GM12874 (cell line): Measurements from ENCODE around the gene SENP1.

Source experiments
- TF ChIP-seq, protein P1 (sequence below): IDR thresholded peaks from 2 replicates; pipeline ENCODE4 v1.5.1; 2011; ENCODE audit warnings: low read depth, mild to moderate bottlenecking, control low read depth, low read length, moderate library complexity; ENCODE audit not compliant: insufficient read depth

The SENP1 gene

DNA sequence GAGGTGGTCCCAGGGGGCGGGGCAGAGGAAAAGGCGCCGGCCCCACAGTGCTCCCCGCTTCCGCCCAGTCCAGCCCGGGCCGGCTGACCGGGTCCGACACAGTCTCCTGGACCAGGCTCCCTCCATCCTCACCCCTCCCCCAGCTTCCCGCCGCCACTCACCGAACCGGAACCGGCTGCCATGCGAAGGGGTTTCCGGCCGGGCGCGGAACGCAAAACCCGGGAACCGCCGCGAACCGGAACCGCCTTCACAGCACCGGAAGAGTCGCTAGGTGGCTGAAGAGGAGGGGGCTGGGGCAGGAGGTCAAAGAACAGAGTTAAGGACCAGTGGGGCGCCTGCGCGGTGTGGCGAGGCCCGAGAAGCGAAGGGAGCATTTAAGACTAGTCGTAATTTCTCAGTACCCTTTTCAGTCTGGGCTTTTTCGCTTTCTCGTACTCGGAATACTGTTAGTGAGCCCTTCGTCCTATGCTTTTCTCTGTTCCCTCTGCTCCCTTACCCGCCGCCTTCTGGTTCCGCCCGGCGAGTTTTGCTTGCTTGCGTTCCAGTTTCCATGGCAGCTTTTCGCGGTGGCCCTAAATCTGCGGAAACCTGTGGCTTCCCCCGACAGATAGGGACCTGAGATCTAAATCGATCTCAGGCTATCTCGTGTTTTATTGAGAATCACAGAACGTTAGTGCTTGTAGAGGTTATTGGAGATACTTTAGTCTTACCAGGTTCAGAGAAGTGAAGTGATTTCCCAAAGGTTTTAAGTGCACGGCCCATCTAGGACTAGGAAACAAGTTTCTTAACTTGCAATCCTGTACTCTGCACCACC lies at the start of gene SENP1:
SENP1 (minus strand) TSS at position 213 of the 814 bp plus-strand sequence. CDS start 4,607 bp downstream, outside the sequence.
- TF ChIP-seq, protein P1, sequence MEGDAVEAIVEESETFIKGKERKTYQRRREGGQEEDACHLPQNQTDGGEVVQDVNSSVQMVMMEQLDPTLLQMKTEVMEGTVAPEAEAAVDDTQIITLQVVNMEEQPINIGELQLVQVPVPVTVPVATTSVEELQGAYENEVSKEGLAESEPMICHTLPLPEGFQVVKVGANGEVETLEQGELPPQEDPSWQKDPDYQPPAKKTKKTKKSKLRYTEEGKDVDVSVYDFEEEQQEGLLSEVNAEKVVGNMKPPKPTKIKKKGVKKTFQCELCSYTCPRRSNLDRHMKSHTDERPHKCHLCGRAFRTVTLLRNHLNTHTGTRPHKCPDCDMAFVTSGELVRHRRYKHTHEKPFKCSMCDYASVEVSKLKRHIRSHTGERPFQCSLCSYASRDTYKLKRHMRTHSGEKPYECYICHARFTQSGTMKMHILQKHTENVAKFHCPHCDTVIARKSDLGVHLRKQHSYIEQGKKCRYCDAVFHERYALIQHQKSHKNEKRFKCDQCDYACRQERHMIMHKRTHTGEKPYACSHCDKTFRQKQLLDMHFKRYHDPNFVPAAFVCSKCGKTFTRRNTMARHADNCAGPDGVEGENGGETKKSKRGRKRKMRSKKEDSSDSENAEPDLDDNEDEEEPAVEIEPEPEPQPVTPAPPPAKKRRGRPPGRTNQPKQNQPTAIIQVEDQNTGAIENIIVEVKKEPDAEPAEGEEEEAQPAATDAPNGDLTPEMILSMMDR: no peak

DNA sequence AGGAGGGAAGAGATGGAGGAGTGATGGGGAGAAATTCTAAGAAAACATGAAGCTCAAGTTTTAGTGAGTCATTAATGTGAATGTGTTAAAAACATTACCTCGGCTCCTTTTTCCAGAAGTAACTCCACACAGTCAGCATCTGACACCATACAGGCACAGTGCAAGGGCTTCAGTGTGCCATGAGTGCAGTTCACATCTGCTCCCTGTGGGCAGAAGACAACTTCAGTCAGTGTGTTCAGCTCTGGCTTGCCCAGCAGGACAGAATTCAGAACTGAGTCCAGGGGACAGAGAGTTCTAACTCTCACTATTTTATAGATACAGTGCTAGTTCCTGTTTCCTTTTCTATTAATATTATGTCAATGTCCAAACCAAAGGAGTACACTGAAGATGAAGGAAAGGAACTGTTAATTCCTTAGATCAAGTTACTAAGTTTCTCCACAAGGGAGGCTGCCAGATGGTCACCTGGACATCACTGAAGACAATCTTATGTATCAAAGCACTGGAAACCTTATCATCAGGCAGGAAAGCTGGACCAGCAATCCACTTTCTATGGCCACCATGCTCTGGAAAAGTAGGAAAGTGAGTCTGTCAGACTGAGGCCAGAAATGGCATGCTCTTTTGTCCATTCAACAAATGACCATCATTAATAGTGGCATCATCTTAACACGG lies 45.4 kb upstream of the SENP1 start:
- TF ChIP-seq, protein P1: no peak

DNA sequence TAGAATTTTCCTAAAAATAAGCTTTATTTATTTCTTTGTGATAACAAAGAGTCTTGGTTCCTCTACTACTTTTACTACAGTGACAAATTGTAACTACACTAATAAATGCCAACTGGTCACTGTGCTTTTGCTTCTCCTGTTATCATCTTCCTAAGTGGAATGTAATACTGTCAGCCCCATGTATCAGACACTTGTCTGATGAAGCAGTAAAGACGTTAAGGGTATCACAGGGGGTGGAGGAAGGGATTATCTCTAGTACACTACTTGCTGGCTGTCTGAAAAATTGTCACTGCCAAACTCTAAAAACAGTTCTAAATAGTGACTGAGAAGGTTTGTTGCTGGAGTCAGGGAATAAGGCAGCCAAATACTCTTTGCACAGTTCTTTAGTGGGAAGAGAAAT lies 40.1 kb upstream of the SENP1 start:
- TF ChIP-seq, protein P1: no peak

DNA sequence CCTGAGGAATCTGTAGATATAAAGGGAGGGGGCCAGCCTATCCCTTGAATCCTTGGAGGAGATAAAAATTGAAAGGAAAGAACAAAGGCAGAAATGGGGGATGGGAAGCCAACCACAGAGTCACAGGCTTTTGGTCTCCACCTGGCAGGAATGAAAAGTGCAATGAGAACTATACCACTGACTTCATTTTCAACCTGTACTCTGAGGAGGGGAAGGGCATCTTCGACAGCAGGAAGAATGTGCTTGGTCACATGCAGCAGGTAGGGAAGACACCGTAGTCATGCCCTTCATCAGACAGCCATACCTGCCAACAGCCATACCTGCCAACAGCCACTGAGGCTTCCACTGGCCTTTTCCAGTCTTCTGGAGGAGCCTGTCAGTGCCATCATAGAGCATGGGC lies 38.0 kb upstream of the SENP1 start:
- TF ChIP-seq, protein P1: no peak

DNA sequence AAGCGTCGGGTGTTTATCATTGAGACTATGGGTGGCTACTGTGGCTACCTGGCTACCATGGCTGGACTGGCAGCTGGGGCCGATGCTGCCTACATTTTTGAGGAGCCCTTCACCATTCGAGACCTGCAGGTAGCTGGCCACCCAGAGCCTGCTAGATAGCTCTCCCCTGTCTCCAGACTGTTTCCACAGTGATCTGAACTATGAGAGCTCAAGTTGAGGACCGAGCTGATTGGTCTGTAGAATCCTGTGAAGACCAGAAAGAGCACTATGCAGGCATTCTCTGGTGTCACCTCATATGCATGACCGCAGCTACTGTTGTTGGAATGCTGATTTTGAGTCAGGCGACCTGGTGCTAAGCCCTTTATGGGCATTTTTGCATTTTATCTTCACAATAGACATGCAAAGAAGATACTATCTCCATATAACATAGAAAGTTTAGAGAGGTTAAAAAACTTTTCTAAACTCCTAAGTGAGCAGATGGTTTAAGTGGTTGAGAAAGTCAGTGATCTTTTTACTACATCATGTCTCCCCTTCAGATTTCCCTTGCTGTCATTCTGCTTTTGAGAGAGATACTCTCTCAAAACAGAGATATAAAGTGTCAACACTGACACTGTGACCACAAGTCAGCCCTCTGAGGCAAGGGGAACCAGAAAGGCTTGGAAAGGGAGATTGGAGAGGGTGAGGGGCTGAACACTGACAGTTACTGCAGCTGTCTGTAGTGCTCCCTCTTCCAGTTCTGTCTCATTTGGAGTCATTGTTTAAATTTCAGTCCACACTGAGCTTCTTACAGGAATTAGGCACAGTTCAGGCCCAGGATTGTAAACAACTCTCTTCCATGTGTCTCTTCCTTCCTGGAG lies 37.2 kb upstream of the SENP1 start:
- TF ChIP-seq, protein P1: no peak

DNA sequence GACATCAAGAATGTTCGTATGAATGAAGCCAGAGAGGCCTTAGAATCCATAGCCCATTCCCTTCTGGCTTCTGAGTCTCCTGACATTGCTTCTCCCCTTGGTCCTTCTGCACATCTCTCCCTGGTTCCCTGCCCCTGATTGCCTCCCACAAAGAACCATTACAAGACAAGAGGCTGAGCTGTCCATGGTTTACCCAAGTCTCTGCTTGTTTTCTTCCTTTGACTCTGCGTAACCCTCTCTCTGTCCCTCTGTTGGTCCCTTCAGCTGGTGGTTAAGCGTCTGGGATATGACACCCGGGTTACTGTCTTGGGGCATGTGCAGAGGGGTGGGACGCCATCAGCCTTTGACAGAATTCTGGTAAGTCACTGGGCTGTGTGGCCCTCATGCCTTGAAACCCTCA lies 29.1 kb upstream of the SENP1 start:
- TF ChIP-seq, protein P1: no peak

DNA sequence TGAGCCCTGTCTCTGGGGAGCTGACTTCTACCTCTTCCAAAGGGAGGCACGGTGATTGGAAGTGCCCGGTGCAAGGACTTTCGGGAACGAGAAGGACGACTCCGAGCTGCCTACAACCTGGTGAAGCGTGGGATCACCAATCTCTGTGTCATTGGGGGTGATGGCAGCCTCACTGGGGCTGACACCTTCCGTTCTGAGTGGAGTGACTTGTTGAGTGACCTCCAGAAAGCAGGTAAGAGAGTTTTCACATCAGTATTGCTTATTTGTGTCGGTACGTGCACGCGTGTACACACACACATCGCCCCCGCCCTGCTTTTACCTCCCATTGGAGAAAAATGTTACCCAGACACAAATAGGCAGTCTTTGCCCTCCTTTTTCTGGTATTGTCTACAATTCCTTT lies 26.9 kb upstream of the SENP1 start:
- TF ChIP-seq, protein P1: no peak
